Measurements from ENCODE around the gene LSM14A. TPM values are rescaled to one million over a fixed set of nuclear protein-coding genes. Genes with fewer than 3 reads are reported as not detected.

The LSM14A gene
- polyA plus RNA-seq, 2 of the 4 experiments (the other 2 are of a cell fraction) = 241 to 264 TPM

DNA sequence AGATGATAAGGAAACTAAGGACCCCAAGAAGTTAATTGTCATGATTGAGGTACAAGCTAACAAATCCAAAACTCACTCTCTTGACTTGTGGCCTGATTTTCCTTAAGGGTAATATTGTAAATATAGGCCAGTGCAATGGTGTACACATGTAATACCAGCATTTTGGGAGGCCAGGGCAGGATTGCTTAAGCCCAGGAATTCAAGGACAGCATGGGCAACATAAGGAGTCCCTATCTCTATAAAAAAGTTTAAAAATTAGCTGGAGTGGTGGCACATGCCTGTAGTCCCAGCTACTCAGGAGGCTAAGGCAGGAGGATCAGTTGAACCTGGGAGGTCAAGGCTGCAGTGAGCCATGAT is 53.3 kb downstream of the LSM14A start (continued):
- TF ChIP-seq, protein P1, sequence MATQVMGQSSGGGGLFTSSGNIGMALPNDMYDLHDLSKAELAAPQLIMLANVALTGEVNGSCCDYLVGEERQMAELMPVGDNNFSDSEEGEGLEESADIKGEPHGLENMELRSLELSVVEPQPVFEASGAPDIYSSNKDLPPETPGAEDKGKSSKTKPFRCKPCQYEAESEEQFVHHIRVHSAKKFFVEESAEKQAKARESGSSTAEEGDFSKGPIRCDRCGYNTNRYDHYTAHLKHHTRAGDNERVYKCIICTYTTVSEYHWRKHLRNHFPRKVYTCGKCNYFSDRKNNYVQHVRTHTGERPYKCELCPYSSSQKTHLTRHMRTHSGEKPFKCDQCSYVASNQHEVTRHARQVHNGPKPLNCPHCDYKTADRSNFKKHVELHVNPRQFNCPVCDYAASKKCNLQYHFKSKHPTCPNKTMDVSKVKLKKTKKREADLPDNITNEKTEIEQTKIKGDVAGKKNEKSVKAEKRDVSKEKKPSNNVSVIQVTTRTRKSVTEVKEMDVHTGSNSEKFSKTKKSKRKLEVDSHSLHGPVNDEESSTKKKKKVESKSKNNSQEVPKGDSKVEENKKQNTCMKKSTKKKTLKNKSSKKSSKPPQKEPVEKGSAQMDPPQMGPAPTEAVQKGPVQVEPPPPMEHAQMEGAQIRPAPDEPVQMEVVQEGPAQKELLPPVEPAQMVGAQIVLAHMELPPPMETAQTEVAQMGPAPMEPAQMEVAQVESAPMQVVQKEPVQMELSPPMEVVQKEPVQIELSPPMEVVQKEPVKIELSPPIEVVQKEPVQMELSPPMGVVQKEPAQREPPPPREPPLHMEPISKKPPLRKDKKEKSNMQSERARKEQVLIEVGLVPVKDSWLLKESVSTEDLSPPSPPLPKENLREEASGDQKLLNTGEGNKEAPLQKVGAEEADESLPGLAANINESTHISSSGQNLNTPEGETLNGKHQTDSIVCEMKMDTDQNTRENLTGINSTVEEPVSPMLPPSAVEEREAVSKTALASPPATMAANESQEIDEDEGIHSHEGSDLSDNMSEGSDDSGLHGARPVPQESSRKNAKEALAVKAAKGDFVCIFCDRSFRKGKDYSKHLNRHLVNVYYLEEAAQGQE (IDR thresholded peaks at IDR 0.05) = no peak
- TF ChIP-seq CBX2 (IDR thresholded peaks at IDR 0.05; ENCODE audit: borderline replicate concordance, low read depth) = no peak

DNA sequence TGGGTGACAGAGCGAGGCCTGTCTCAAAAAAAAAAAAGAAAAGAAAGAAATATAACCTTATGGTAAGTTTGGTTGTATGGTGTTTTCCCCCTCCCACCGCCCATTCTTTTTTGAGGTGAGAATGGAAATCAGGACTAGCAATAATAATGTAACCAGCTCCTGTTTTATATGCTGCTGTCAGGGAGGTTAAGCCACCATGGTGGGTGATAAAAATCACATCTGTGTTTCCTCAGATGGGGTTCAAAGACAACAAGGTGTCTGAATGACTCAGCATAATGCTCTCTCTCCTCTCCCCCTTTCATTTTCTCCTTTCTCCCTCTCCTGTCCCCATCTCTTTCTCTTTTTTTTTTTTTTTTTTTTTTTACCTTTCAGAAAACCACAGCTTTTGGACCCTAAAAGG is 53.7 kb downstream of the LSM14A start:
- peak overlapping the region; percentile 5; the same call in 2 of the 3 replicates for H3K4me2 ChIP-seq
- FAIRE-seq = peak; percentile 39
- no peak for TF ChIP-seq EP300 (IDR thresholded peaks at IDR 0.05)
- peak; percentile 96 for TF ChIP-seq NFE2L2 (conservative IDR thresholded peaks at IDR 0.05; ENCODE audit: low read length)
- peak; percentile 91 for TF ChIP-seq MAFK (IDR thresholded peaks at IDR 0.05; ENCODE audit: partially characterized antibody)
- H3K4me1 ChIP-seq = peaks cover 32% of the 10 kb centered on the region
- POLR2A ChIA-PET = interaction anchor here (0.7 kb wide), 1 partner anchor 125 kb away, joined by 3 read pairs; no protein-coding TSS in a partner anchor
- ATAC-seq = no peak
- no peak for DNase-seq (ENCODE audit: low read depth in 1 of 2, low spot score in 1 of 2)
- H3K27ac ChIP-seq = peak overlapping the region; percentile 46 to 48
- H3K4me3 ChIP-seq = no peak overlapping the region
- H3K9me3 ChIP-seq = no peaks in the 10 kb centered on the region
- 94% methylated on average over 2 of the region's 2 CpGs for WGBS (ENCODE audit: missing lambda C conversion rate)
- CTCF ChIA-PET = interaction anchor here (0.9 to 12.6 kb wide), 10 partner anchors 10 to 448 kb away, joined by 3 to 173 read pairs (median 6); no protein-coding TSS in a partner anchor

DNA sequence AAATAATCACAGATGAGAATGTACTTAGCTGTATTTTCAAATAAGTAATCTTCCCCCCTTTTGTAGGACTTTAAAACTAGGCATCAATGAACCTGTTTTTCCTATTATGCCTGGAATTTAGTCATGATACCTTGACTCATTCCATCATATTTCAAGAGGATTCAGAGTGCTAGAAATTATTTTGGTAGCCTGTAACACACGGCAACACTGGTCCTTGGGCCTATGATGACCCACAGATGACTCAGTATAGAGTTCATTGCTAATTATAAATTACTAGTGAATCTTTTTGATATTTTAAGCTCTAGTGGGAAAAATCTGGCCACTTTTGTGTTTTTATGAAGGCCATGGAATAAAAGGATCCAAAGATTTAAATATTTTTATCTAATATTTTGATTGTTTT is 56.0 kb downstream of the LSM14A start:
- 64% methylated on average over 1 of the region's 1 CpG for WGBS (ENCODE audit: missing lambda C conversion rate)
- H3K4me3 ChIP-seq = no peak overlapping the region
- H3K9me3 ChIP-seq = no peaks in the 10 kb centered on the region
- no peak for TF ChIP-seq PHF8 (IDR thresholded peaks at IDR 0.05; ENCODE audit: borderline replicate concordance, low read depth)
- TF ChIP-seq TFCP2L1 (CRISPR knock-in tag; IDR thresholded peaks at IDR 0.05) = no peak
- no peak for TF ChIP-seq ZSCAN20 (CRISPR knock-in tag; IDR thresholded peaks at IDR 0.05)
- no peak for TF ChIP-seq ZC3H11A (IDR thresholded peaks at IDR 0.05)
- no peak for TF ChIP-seq RCOR1 (IDR thresholded peaks at IDR 0.05; ENCODE audit: low read depth, low read length)
- TF ChIP-seq, protein P2, sequence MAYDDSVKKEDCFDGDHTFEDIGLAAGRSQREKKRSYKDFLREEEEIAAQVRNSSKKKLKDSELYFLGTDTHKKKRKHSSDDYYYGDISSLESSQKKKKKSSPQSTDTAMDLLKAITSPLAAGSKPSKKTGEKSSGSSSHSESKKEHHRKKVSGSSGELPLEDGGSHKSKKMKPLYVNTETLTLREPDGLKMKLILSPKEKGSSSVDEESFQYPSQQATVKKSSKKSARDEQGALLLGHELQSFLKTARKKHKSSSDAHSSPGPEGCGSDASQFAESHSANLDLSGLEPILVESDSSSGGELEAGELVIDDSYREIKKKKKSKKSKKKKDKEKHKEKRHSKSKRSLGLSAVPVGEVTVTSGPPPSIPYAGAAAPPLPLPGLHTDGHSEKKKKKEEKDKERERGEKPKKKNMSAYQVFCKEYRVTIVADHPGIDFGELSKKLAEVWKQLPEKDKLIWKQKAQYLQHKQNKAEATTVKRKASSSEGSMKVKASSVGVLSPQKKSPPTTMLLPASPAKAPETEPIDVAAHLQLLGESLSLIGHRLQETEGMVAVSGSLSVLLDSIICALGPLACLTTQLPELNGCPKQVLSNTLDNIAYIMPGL (CRISPR knock-in tag; IDR thresholded peaks at IDR 0.05; ENCODE audit: borderline replicate concordance) = no peak
- no peak for TF ChIP-seq ZFP36 (IDR thresholded peaks at IDR 0.05; ENCODE audit: borderline replicate concordance, partially characterized antibody)
- no peak for TF ChIP-seq MAZ (IDR thresholded peaks at IDR 0.05; ENCODE audit: borderline replicate concordance, low read depth, low read length)
- no peak for TF ChIP-seq MYC (IDR thresholded peaks at IDR 0.05; ENCODE audit: borderline replicate concordance, low read length)
- TF ChIP-seq, protein P3, sequence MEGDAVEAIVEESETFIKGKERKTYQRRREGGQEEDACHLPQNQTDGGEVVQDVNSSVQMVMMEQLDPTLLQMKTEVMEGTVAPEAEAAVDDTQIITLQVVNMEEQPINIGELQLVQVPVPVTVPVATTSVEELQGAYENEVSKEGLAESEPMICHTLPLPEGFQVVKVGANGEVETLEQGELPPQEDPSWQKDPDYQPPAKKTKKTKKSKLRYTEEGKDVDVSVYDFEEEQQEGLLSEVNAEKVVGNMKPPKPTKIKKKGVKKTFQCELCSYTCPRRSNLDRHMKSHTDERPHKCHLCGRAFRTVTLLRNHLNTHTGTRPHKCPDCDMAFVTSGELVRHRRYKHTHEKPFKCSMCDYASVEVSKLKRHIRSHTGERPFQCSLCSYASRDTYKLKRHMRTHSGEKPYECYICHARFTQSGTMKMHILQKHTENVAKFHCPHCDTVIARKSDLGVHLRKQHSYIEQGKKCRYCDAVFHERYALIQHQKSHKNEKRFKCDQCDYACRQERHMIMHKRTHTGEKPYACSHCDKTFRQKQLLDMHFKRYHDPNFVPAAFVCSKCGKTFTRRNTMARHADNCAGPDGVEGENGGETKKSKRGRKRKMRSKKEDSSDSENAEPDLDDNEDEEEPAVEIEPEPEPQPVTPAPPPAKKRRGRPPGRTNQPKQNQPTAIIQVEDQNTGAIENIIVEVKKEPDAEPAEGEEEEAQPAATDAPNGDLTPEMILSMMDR (IDR thresholded peaks at IDR 0.05) = no peak
- no peak for TF ChIP-seq FOSB (CRISPR knock-in tag; IDR thresholded peaks at IDR 0.05)
- no peak for TF ChIP-seq JUN (IDR thresholded peaks at IDR 0.05)
- no peak for TF ChIP-seq EP300 (IDR thresholded peaks at IDR 0.05)
- H3K4me2 ChIP-seq = no peak overlapping the region
- FAIRE-seq (no peak), ATAC-seq (no peak), DNase-seq (ENCODE audit: low read depth in 1 of 2, low spot score in 1 of 2) (no peak)
- no peak overlapping the region for H3K27ac ChIP-seq
- H3K4me1 ChIP-seq = peaks cover 50% of the 10 kb centered on the region
- POLR2A ChIA-PET = no interaction called here
- CTCF ChIA-PET = interaction anchor here (1.0 to 12.6 kb wide), 6 partner anchors 8 to 450 kb away, joined by 3 to 173 read pairs (median 4); no protein-coding TSS in a partner anchor

All from A549 (cell line).